ENCODE results near the gene BMP8A. TPM values are rescaled to one million over a fixed set of nuclear protein-coding genes. Genes with fewer than 3 reads are reported as not detected.
"Not testable (repeated sequence)": the region's sequence is repeated elsewhere in the genome, so short reads cannot be mapped to it uniquely, and the experiment has no call there.

Gene BMP8A
- total and polyA plus RNA-seq, 9 donors = 0.14 to 1.1 (median 0.40) TPM

DNA sequence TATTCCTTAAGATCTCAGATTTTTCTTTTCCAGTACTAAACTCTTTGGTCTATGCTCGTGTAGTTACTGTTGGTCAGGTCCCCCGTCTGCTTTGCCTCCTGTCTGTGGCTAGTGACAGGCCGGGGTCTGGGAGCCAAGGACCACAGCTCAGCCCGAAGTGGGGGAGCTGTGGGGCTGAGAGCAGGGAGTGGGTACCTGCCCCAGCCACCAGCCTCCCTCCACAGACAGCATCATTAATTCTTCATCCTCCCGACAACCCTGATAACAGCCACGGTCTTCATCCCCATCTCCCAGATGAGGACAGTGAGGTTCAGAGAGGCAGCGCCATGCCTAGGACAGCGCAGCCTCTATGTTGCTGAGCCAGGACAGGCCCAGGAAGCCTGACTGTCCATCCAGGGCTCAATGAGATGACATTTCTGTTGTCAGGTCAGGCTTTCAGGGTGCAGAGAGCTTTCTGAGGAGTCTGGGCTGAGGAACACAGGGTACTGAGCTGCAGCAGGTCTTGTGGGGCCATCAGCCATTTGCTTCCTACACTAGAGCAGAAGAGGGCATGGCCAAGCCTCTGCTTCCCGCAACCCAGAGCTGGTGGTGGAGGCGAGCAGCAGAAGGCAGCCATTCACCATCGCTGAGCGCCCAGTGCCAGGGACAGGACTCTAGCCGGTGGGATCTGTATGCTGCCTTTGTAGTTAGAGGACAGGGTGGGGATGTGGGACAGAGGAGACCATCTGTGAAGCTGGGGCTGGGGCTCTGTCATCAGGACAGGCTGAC, 1.8 kb downstream of the BMP8A start:
- H3K36me3 ChIP-seq (ENCODE audit: control insufficient read depth, insufficient read depth, low read length); H3K4me3 ChIP-seq (ENCODE audit: low read length); H3K4me1 ChIP-seq (ENCODE audit: control insufficient read depth, insufficient read depth, low read length); H3K9me3 ChIP-seq (replicated peaks; ENCODE audit: control insufficient read depth, low read depth, low read length); DNase-seq; H3K27ac ChIP-seq (ENCODE audit: low read length): not testable (repeated sequence)
- WGBS (ENCODE audit: insufficient coverage) = 100% methylated on average over 2 of the region's 13 CpGs
- H3K27me3 ChIP-seq (ENCODE audit: control insufficient read depth, insufficient read depth, low read length) = peaks cover 33% of the 10 kb centered on the region

DNA sequence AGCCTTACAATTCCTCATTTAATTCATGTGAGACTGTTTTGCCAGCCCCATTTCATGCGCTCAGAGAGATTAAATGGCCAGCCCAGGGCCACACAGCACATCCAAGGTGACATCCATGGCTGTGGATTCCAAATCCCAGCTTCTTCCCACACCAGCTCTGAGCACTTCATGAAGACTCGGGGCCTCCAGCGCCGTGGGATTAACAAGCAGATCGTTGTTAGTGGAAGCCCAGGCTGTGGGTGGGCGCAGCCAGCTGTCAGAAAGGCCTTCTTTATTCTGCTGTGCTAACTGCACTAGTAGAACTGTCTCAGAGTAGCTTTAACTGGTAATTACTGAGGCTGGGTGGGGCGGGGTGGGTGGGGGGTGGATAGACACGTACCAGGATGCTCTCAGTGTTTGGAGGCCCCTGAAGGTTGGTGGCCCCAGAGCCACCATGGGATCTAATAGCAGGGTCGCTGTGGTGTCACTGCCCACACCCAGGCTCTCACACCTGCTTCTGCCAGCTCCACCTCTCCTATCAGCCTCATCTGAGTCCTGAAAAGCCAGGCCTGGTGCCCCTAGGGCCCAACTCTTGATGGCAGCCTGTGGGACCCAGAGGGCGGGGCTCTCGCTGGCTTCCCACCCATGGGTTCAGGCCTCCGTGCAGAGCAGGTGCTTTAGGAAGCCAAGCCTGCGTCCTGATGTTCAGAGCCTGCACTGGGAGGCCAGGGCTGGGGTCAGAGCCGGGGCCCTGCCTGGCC, 3.4 kb downstream of the BMP8A start:
- Histone ChIP-seq H3K27ac (ENCODE audit: low read length) (no peak overlapping the region), H3K4me3 (ENCODE audit: low read length) (no peak overlapping the region), H3K9me3 (replicated peaks; ENCODE audit: control insufficient read depth, low read depth, low read length) (no peaks in the 10 kb centered on the region), H3K27me3 (ENCODE audit: control insufficient read depth, insufficient read depth, low read length) (peaks cover 29% of the 10 kb centered on the region), H3K4me1 (ENCODE audit: control insufficient read depth, insufficient read depth, low read length) (peaks cover 6% of the 10 kb centered on the region), H3K36me3 (ENCODE audit: control insufficient read depth, insufficient read depth, low read length) (no peaks in the 10 kb centered on the region)
- 100% methylated on average over 3 of the region's 14 CpGs for WGBS (ENCODE audit: insufficient coverage)
- no peak for DNase-seq

DNA sequence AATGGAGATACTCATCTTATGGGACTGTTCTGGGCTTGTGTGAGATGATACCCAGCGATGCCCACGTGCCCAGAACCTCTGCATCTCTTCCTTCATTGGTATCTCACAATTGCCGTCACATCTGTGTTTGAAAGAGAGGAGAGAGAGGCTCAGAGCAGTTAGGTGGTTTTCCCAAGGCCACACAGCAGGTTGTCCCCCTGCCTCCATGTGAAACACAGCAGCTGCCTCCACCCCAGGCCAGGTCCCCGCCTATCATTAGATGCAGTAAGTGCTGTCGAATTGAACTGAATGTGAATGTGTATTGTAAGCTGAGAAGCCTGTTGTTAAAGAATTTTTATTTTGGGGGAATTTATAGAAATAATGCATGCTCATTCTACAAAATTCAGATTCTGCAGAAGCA, 5.1 kb downstream of the BMP8A start:
- H3K27ac ChIP-seq (ENCODE audit: low read length); H3K4me3 ChIP-seq (ENCODE audit: low read length); H3K36me3 ChIP-seq (ENCODE audit: control insufficient read depth, insufficient read depth, low read length); H3K4me1 ChIP-seq (ENCODE audit: control insufficient read depth, insufficient read depth, low read length); H3K9me3 ChIP-seq (replicated peaks; ENCODE audit: control insufficient read depth, low read depth, low read length); DNase-seq: not testable (repeated sequence)
- peaks cover 19% of the 10 kb centered on the region for H3K27me3 ChIP-seq (ENCODE audit: control insufficient read depth, insufficient read depth, low read length)
- WGBS (ENCODE audit: insufficient coverage) = no CpG with 5 or more reads among the region's 5 CpGs

DNA sequence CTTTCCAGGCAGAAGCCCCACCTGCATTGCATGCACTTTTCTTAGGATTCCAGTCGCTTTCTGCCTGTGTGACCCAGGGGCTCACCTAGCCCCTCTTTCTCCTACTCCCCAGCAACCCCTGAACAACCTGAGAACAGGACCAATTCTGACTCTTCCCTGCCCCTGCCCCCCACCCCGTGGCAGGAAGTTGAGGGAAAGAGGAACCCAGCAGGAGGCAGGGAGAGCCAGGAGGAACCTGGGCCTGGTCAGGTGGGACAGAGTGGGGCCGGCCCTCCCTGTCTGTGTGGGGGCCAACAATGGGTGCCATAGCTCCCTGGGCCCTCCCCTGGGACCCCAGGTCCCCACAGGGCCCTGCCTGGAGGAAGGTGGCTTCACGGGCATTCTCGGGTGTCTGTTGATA, 6.1 kb downstream of the BMP8A start:
- peaks cover 14% of the 10 kb centered on the region for H3K27me3 ChIP-seq (ENCODE audit: control insufficient read depth, insufficient read depth, low read length)
- no peaks in the 10 kb centered on the region for H3K9me3 ChIP-seq (replicated peaks; ENCODE audit: control insufficient read depth, low read depth, low read length)
- no peak for DNase-seq
- no peaks in the 10 kb centered on the region for H3K36me3 ChIP-seq (ENCODE audit: control insufficient read depth, insufficient read depth, low read length)
- no peaks in the 10 kb centered on the region for H3K4me1 ChIP-seq (ENCODE audit: control insufficient read depth, insufficient read depth, low read length)
- H3K27ac ChIP-seq (ENCODE audit: low read length) = no peak overlapping the region
- WGBS (ENCODE audit: insufficient coverage) = 88% methylated on average over 1 of the region's 5 CpGs
- H3K4me3 ChIP-seq (ENCODE audit: low read length) = no peak overlapping the region

DNA sequence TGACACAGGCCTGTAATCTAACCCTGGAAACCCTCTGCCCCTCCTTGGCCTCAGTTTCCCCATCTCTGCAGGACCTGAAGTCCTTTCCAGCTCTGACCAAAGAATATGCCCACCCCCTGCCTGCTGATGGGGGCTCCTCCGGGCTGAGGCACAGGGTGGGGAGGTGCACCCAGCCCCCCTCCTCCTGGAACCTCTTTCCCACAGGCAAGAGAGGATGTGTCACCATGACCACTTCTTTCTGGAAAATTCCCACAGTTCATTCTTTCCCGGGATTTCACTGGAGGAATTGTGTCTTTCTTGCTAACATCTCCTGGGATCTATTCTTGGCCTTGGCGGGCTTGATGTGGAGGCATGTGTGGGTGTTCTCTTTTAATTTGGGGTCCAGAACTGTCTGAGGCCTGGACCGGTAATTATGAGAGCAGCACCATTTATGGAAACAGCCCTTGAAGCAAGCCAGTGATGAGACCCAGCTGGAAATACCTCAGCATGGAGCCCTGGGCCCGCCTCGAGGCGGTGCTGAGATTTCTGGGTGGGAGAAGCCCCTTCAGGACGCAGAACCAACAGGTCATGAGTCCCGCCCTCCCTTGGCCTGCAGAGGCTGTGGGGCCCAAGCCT, 6.8 kb downstream of the BMP8A start:
- H3K36me3 ChIP-seq (ENCODE audit: control insufficient read depth, insufficient read depth, low read length); H3K4me3 ChIP-seq (ENCODE audit: low read length); H3K27me3 ChIP-seq (ENCODE audit: control insufficient read depth, insufficient read depth, low read length); H3K27ac ChIP-seq (ENCODE audit: low read length); H3K9me3 ChIP-seq (replicated peaks; ENCODE audit: control insufficient read depth, low read depth, low read length); H3K4me1 ChIP-seq (ENCODE audit: control insufficient read depth, insufficient read depth, low read length): not testable (repeated sequence)
- DNase-seq = peak; percentile 26
- WGBS (ENCODE audit: insufficient coverage) = 70% methylated on average over 2 of the region's 9 CpGs

DNA sequence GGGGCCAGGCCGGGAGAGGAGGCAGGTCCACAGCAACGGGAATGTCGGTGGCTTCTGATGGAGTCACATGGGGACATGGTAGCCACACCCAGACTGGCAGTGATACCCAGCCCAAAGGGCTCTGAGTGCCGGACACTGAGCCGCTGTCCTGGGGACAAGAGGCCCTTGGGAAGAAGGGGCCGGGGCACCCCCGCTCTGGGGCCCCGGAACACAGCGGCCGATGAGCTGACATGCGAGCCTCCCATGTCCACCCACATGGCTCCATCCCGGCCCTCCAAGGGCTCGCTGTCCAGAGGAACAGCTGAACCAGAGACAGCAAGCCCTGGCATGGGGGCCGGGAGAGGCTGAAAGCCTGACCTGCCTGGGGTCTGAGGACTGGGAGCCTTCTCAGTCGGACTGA, 7.4 kb downstream of the BMP8A start:
- H3K27ac ChIP-seq (ENCODE audit: low read length); DNase-seq; H3K27me3 ChIP-seq (ENCODE audit: control insufficient read depth, insufficient read depth, low read length); H3K4me3 ChIP-seq (ENCODE audit: low read length); H3K36me3 ChIP-seq (ENCODE audit: control insufficient read depth, insufficient read depth, low read length); H3K4me1 ChIP-seq (ENCODE audit: control insufficient read depth, insufficient read depth, low read length); H3K9me3 ChIP-seq (replicated peaks; ENCODE audit: control insufficient read depth, low read depth, low read length): not testable (repeated sequence)
- WGBS (ENCODE audit: insufficient coverage) = 71% methylated on average over 3 of the region's 15 CpGs

DNA sequence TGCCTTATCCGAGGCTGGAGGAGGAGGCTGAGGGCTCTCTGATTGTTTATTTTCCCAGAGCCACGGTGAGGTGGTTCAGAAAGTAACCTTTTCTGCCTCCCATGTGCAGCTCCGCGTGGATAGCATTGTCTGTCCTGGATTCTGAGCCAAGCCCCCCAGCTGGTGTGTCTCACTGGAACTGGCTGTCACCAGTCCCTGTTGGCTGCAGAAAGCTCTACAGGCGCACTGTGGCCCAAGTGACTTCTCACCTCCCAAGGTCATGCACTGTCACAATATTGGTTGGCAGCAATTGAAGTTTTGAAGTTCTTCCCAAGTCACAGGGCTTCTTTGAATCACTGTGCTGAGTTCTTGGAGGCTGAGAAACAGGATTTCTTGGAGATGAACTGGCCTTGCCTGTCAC, 8.2 kb downstream of the BMP8A start:
- 41% methylated on average over 2 of the region's 5 CpGs for WGBS (ENCODE audit: insufficient coverage)
- no peak for DNase-seq
- Histone ChIP-seq H3K4me3 (ENCODE audit: low read length) (no peak overlapping the region), H3K36me3 (ENCODE audit: control insufficient read depth, insufficient read depth, low read length) (no peaks in the 10 kb centered on the region), H3K9me3 (replicated peaks; ENCODE audit: control insufficient read depth, low read depth, low read length) (no peaks in the 10 kb centered on the region), H3K4me1 (ENCODE audit: control insufficient read depth, insufficient read depth, low read length) (no peaks in the 10 kb centered on the region), H3K27me3 (ENCODE audit: control insufficient read depth, insufficient read depth, low read length) (no peaks in the 10 kb centered on the region), H3K27ac (ENCODE audit: low read length) (no peak overlapping the region)

DNA sequence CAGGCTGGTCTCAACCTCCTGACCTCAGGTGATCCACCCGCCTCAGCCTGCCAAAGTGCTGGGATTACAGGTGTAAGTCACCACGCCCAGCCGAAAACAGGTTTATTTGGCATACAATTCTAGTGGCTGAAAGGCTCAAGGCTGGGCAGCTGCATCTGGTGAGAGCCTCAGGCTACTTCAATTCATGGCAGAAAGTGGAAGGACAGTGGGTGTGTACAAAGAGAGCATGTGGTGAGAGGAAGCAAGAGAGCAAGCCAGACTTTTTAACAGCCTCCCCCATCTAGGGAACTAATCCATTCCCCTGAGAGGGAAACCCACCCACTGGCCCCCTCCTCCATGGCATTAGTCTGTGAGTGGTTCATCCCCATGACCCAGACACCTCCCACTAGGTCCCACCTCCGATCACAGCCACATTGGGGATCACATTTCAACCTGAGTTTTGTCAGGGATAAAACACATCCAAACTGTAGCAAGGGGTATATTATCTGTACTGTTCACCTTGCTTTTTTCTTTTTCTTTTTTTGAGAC, 9.5 kb downstream of the BMP8A start:
- WGBS (ENCODE audit: insufficient coverage) = 96% methylated on average over 3 of the region's 4 CpGs
- Histone ChIP-seq H3K36me3 (ENCODE audit: control insufficient read depth, insufficient read depth, low read length) (no peaks in the 10 kb centered on the region), H3K9me3 (replicated peaks; ENCODE audit: control insufficient read depth, low read depth, low read length) (no peaks in the 10 kb centered on the region), H3K27me3 (ENCODE audit: control insufficient read depth, insufficient read depth, low read length) (no peaks in the 10 kb centered on the region), H3K27ac (ENCODE audit: low read length) (no peak overlapping the region), H3K4me1 (ENCODE audit: control insufficient read depth, insufficient read depth, low read length) (no peaks in the 10 kb centered on the region), H3K4me3 (ENCODE audit: low read length) (no peak overlapping the region)
- no peak for DNase-seq

DNA sequence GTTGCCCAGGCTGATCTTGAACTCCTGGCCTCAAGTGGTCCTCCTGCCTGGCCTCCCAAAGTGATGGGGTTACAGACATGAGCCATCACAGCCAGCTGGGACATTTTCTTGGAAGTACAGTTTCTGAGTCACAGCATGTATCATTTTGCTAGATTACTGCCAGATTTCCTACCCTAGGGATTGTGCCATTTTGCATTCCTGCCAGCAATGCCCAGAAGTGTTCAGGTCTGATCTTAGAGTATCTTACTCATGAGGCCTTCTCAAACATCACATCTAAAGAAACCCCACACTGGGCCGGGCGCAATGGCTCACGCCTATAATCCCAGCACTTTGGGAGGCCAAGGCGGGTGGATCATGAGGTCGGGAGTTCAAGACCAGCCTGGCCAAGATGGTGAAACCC, 10.2 kb downstream of the BMP8A start:
- WGBS (ENCODE audit: insufficient coverage) = 56% methylated on average over 2 of the region's 5 CpGs
- Histone ChIP-seq H3K27ac (ENCODE audit: low read length) (no peak overlapping the region), H3K9me3 (replicated peaks; ENCODE audit: control insufficient read depth, low read depth, low read length) (no peaks in the 10 kb centered on the region), H3K4me3 (ENCODE audit: low read length) (no peak overlapping the region), H3K36me3 (ENCODE audit: control insufficient read depth, insufficient read depth, low read length) (no peaks in the 10 kb centered on the region), H3K27me3 (ENCODE audit: control insufficient read depth, insufficient read depth, low read length) (no peaks in the 10 kb centered on the region), H3K4me1 (ENCODE audit: control insufficient read depth, insufficient read depth, low read length) (no peaks in the 10 kb centered on the region)
- no peak for DNase-seq

DNA sequence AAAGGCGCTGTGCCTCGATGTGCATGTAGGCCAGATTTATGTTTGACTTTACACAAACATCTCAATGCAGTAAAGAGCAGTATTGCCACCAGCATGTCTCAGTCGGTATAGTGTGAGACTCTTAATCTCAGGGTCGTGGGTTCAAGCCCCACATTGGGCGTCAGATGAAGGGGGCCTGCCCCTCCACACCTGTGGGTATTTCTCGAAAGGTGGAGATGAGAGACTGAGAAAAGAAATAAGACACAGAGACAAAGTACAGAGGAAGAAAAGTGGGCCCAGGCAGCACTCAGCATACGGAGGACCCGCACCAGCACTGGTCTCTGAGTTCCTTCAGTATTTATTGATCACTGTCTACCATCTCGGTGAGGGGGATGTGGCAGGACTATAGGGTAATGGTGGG, 13.0 kb downstream of the BMP8A start:
- not testable (repeated sequence) for H3K36me3 ChIP-seq (ENCODE audit: control insufficient read depth, insufficient read depth, low read length); H3K4me3 ChIP-seq (ENCODE audit: low read length); DNase-seq; H3K27me3 ChIP-seq (ENCODE audit: control insufficient read depth, insufficient read depth, low read length); H3K27ac ChIP-seq (ENCODE audit: low read length); H3K4me1 ChIP-seq (ENCODE audit: control insufficient read depth, insufficient read depth, low read length); H3K9me3 ChIP-seq (replicated peaks; ENCODE audit: control insufficient read depth, low read depth, low read length)
- 80% methylated on average over 4 of the region's 9 CpGs for WGBS (ENCODE audit: insufficient coverage)
